ENCODE results near the gene NCCRP1. TPM values are rescaled to one million over a fixed set of nuclear protein-coding genes. Genes with fewer than 3 reads are reported as not detected.

The NCCRP1 gene
- total RNA-seq, 1 donor = not detected

- Histone ChIP-seq H3K4me3 (ENCODE audit: insufficient read depth, low read length) (no peak overlapping the region), H3K36me3 (ENCODE audit: insufficient read depth, low read length) (no peaks in the 10 kb centered on the region), H4K20me1 (ENCODE audit: insufficient read depth, low read length) (no peaks in the 10 kb centered on the region), H3K9me3 (ENCODE audit: low read depth, low read length) (no peaks in the 10 kb centered on the region), H3K79me2 (ENCODE audit: insufficient read depth, low read length) (no peaks in the 10 kb centered on the region), H3K4me2 (ENCODE audit: insufficient read depth, low read length) (no peak overlapping the region), H3K27ac (ENCODE audit: low read depth, low read length) (no peak overlapping the region), H3K27me3 (ENCODE audit: insufficient read depth, low read length) (peaks cover 8% of the 10 kb centered on the region), H2AFZ (ENCODE audit: low read length) (no peak overlapping the region), H3K4me1 (ENCODE audit: insufficient read depth, low read length) (no peaks in the 10 kb centered on the region)
- TF ChIP-seq, protein P1, sequence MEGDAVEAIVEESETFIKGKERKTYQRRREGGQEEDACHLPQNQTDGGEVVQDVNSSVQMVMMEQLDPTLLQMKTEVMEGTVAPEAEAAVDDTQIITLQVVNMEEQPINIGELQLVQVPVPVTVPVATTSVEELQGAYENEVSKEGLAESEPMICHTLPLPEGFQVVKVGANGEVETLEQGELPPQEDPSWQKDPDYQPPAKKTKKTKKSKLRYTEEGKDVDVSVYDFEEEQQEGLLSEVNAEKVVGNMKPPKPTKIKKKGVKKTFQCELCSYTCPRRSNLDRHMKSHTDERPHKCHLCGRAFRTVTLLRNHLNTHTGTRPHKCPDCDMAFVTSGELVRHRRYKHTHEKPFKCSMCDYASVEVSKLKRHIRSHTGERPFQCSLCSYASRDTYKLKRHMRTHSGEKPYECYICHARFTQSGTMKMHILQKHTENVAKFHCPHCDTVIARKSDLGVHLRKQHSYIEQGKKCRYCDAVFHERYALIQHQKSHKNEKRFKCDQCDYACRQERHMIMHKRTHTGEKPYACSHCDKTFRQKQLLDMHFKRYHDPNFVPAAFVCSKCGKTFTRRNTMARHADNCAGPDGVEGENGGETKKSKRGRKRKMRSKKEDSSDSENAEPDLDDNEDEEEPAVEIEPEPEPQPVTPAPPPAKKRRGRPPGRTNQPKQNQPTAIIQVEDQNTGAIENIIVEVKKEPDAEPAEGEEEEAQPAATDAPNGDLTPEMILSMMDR (IDR thresholded peaks at IDR 0.05; ENCODE audit: extremely low read depth, low read depth, low read length) = no peak
- DNase-seq (ENCODE audit: insufficient read length, low spot score, missing footprints) = no peak
Measured at GRCh38 chr19:39186391-39186790, 10.4 kb upstream of the NCCRP1 start.

DNA sequence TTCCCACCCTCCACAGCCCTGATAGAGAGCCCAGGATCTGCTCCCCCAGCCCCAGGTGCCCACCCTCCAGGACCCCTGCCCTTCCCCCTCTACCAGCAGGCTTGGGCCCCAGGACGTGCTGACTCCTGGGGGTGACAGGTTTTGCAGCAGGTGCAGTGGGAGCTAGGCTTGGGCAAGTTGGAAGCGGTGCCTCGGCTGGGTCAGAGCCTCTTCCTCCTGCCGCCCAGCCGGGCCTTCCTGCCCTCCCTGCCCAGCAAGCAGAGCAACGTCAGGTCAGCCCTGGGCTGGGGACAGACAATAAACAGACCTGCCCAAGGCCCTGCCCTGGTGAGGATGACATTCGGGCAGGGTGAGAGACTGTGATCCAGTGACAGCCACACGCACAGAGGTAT is 9.2 kb upstream of the NCCRP1 start:
- no peak overlapping the region for H3K4me3 ChIP-seq (ENCODE audit: insufficient read depth, low read length)
- no peaks in the 10 kb centered on the region for H3K36me3 ChIP-seq (ENCODE audit: insufficient read depth, low read length)
- peaks cover 9% of the 10 kb centered on the region for H3K27me3 ChIP-seq (ENCODE audit: insufficient read depth, low read length)
- TF ChIP-seq, protein P1 (IDR thresholded peaks at IDR 0.05; ENCODE audit: extremely low read depth, low read depth, low read length) = no peak
- no peaks in the 10 kb centered on the region for H3K4me1 ChIP-seq (ENCODE audit: insufficient read depth, low read length)
- H3K9me3 ChIP-seq (ENCODE audit: low read depth, low read length) = no peaks in the 10 kb centered on the region
- no peaks in the 10 kb centered on the region for H3K79me2 ChIP-seq (ENCODE audit: insufficient read depth, low read length)
- no peak overlapping the region for H3K27ac ChIP-seq (ENCODE audit: low read depth, low read length)
- no peak overlapping the region for H2AFZ ChIP-seq (ENCODE audit: low read length)
- no peaks in the 10 kb centered on the region for H4K20me1 ChIP-seq (ENCODE audit: insufficient read depth, low read length)
- H3K4me2 ChIP-seq (ENCODE audit: insufficient read depth, low read length) = no peak overlapping the region
- no peak for DNase-seq (ENCODE audit: insufficient read length, low spot score, missing footprints)

DNA sequence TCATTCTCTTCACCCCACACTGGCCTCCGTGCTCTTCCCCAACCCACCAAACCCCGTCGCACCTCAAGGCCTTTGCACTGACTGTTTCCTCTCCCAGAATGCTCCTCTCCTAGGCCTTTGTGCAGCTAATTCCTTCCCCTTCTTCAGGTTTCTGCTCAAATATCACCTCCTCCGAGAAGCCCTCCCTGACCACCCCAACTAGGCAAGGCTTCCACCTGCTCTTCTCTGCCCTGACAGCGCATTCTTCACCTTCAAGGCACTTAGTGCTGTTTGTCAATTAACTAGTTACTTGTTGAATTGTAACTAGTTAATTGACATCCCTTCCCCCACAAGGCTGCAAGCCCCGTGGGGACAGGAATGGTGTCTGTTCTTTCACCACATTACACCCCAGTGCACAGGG is 7.8 kb upstream of the NCCRP1 start:
- H4K20me1 ChIP-seq (ENCODE audit: insufficient read depth, low read length) = no peaks in the 10 kb centered on the region
- no peaks in the 10 kb centered on the region for H3K9me3 ChIP-seq (ENCODE audit: low read depth, low read length)
- TF ChIP-seq, protein P1 (IDR thresholded peaks at IDR 0.05; ENCODE audit: extremely low read depth, low read depth, low read length) = no peak
- H3K27me3 ChIP-seq (ENCODE audit: insufficient read depth, low read length) = peaks cover 9% of the 10 kb centered on the region
- H3K36me3 ChIP-seq (ENCODE audit: insufficient read depth, low read length) = no peaks in the 10 kb centered on the region
- DNase-seq (ENCODE audit: insufficient read length, low spot score, missing footprints) = no peak
- no peak overlapping the region for H3K4me3 ChIP-seq (ENCODE audit: insufficient read depth, low read length)
- no peak overlapping the region for H2AFZ ChIP-seq (ENCODE audit: low read length)
- no peak overlapping the region for H3K27ac ChIP-seq (ENCODE audit: low read depth, low read length)
- no peaks in the 10 kb centered on the region for H3K4me1 ChIP-seq (ENCODE audit: insufficient read depth, low read length)
- no peak overlapping the region for H3K4me2 ChIP-seq (ENCODE audit: insufficient read depth, low read length)
- H3K79me2 ChIP-seq (ENCODE audit: insufficient read depth, low read length) = no peaks in the 10 kb centered on the region

DNA sequence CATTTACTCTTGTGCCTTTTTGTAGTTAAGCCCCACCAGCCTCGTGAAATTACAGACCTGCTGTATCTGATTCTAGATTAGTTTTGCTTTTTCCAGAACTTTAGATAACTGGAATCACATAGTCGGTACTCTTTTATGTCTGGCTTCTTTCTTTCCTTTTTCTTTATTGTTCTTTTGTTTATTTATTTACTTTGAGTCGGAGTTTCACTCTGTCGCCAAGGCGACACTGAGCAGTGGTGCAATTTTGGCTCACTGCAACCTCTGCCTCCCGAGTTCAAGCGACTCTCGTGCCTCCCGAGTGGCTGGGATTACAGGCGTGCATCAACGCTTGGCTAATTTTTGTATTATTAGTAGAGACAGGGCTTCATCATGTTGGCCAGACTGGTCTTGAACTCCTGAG is 6.0 kb upstream of the NCCRP1 start:
- Histone ChIP-seq H3K4me3 (ENCODE audit: insufficient read depth, low read length) (no peak overlapping the region), H3K9me3 (ENCODE audit: low read depth, low read length) (no peaks in the 10 kb centered on the region), H3K79me2 (ENCODE audit: insufficient read depth, low read length) (no peaks in the 10 kb centered on the region), H2AFZ (ENCODE audit: low read length) (no peak overlapping the region), H3K27me3 (ENCODE audit: insufficient read depth, low read length) (peaks cover 19% of the 10 kb centered on the region), H3K4me2 (ENCODE audit: insufficient read depth, low read length) (no peak overlapping the region), H3K36me3 (ENCODE audit: insufficient read depth, low read length) (no peaks in the 10 kb centered on the region), H3K27ac (ENCODE audit: low read depth, low read length) (no peak overlapping the region), H4K20me1 (ENCODE audit: insufficient read depth, low read length) (no peaks in the 10 kb centered on the region), H3K4me1 (ENCODE audit: insufficient read depth, low read length) (no peaks in the 10 kb centered on the region)
- DNase-seq (ENCODE audit: insufficient read length, low spot score, missing footprints) = no peak
- TF ChIP-seq, protein P1 (IDR thresholded peaks at IDR 0.05; ENCODE audit: extremely low read depth, low read depth, low read length) = no peak
